HG03135 (cell line): ENCODE results near the gene RRP8.

Source experiments
- ATAC-seq: cut with Tn5 transposase; IDR thresholded peaks from one replicate; pipeline ENCODE4 v1.9.1; 2021; ENCODE audit warnings: mild to moderate bottlenecking, moderate library complexity; ENCODE audit not compliant: unreplicated experiment

Gene RRP8

DNA sequence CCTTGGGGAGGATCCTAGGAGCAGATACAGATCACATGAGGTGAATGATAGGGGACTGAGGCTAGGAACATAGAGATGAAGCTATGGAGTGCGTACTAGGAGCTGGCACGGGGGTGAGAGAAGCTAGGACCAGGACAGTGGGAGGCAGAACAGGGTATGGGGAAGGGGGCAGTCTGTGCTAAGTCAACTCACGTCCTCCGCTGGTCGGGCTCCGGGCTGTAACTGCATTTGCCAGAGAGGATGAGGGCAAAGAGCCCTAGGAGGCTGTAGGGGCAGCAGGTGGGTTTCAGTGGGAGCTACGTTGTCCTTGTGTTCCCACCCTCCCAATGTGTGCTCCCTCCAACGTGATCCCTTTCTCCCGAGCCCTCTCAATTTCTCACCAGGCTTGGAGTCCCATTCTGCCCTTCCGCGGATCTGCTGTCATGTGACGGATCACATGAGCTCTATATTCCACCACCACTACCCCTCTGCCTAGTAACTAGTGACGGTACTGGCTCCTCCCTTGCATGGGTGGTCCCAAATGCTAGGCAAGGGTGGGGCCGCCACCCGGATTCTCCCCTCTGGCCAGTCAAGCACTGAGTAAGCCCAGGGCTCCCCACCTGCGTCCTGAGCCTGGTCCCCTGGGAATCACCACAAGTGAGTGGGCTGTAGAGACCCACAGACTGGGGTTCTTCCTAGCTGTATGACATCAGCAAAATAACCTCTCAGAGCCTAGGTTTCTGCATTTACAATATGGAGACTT, 15.8 kb upstream of the RRP8 start, which contains the start of gene TPP1:
Gene TPP1, minus strand, starts transcription at position 419 of the 742 bp plus-strand sequence. Its CDS starts 22 bp downstream, at position 397.
- peak; percentile 96 for ATAC-seq

DNA sequence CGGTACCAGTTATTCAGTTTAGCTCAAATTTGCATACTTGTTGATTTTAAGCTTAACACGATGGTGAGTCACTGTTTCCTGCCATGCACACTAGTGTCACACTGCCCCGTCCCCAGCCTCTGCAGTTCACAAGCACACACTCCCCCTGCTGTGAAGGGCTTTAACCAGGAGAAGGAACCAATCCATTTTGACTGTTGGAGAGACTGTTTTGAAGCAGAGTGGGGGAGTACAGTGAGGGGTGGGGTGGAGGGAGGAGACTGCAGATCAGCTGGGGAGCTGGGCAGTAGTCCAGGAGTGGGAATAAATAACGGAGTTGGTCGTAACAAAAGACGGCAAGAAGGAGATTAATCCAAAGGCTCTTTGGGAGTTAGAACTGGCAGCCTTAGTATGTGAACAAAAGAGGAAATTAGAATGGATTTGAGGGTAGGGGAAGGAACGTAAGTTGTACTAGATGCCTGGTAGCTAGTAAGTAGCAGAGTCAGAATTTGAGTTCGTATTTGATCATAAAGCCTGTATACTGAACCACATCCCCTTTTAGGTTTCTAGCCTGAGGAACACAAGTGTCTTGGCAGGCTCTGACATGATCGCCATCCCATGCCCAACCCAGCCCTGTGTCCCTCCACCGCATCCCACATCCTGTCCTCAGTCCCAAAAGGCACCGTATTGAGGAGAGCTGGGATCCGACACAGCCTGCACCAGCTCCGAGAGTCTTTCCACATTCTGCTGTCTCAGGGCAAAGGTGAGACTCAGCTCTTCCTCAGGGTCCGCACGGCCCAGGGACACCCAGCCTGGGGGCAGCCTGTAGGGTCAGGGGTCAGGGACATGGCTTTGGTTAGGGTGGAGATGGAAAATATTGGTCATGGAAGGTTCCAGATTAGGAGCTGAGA, 14.9 kb upstream of the RRP8 start:
- peak; percentile 20 for ATAC-seq

GRCh38 chr11:6617315-6617781, 13.9 kb upstream of the RRP8 start:
- no peak for ATAC-seq

GRCh38 chr11:6616596-6617250, 13.3 kb upstream of the RRP8 start:
- no peak for ATAC-seq

- no peak for ATAC-seq
Observed at GRCh38 chr11:6615882-6616585, 12.6 kb upstream of the RRP8 start.

DNA sequence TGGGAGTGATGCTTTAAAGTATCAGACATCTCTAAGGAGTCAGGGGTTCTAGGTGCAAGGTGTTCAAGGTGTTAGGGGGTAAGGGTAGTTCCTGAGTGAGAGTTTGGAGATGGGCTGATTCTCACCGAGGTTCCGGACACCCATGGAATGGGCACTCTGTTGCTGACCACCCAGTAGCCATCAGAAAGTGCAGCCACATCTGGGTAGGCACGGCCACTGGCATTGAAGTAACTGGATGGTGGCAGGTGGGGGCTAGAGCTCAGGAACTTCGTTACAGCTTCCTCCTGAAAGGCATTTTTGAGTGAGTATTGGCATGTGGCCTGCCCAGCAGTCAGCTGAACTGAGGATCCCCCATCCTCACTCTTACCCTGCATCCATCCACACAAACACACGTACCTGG, 11.6 kb upstream of the RRP8 start:
- no peak for ATAC-seq

- ATAC-seq = no peak
Observed at GRCh38 chr11:6614446-6614845, 11.0 kb upstream of the RRP8 start.

DNA sequence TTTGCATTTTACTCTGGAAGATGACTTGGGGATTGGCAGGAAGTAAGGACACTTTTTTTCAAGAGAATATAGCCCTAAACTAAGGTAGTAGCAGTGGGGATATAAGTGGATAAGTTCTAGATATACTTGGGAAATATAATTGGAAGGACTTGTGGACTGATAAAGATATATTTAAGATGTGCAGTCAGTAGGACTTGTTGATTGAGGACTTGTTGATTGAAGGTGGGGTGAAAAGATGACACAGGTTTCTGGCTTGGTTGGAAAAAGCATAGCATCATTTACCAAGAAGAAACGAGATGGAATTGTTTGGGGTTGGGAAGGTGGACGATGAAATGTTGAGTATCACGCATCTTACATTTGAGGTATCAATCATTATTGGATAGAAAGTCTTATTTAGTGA, 10.1 kb upstream of the RRP8 start:
- no peak for ATAC-seq

GRCh38 chr11:6612213-6613041, 9.0 kb upstream of the RRP8 start, which contains the start of gene TAF10:
TSS of gene TAF10 (minus strand) at chr11:6612216. CDS start at chr11:6612189, 27 bp downstream.
- peak; percentile 86 for ATAC-seq

- ATAC-seq = no peak
Observed at GRCh38 chr11:6611963-6612212, 8.5 kb upstream of the RRP8 start.

GRCh38 chr11:6611092-6611962, 7.9 kb upstream of the RRP8 start:
- ATAC-seq = peak; percentile 13

DNA sequence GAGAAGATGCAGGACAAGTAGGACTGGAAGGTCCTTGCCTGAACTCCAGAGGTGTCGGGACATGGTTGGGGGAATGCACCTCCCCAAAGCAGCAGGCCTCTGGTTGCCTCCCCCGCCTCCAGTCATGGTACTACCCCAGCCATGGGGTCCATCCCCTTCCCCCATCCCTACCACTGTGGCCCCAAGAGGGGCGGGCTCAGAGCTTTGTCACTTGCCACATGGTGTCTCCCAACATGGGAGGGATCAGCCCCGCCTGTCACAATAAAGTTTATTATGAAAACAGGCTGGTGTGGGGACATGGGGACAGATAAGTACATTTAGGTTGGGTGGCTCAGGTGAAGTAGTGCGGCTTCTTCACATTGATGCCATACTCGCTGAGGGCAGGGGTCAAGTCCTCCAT, 7.2 kb upstream of the RRP8 start:
- no peak for ATAC-seq

DNA sequence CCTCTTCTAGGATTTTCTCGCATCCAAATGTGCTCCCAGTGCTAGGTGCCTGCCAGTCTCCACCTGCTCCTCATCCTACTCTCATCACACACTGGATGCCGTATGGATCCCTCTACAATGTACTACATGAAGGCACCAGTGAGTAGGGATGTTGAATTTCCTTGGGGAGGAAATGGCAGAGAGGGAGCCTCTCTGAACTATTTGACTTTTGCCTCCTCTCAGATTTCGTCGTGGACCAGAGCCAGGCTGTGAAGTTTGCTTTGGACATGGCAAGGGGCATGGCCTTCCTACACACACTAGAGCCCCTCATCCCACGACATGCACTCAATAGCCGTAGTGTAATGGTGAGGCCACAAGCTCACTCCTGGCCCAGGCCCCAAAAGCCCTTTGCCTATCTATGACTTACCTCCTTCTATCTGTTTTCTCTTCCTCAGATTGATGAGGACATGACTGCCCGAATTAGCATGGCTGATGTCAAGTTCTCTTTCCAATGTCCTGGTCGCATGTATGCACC, 6.1 kb upstream of the RRP8 start:
- no peak for ATAC-seq

GRCh38 chr11:6608726-6609501, 5.5 kb upstream of the RRP8 start:
- ATAC-seq = no peak

GRCh38 chr11:6608011-6608410, 4.6 kb upstream of the RRP8 start:
- no peak for ATAC-seq

GRCh38 chr11:6607190-6607795, 3.9 kb upstream of the RRP8 start:
- ATAC-seq = no peak

DNA sequence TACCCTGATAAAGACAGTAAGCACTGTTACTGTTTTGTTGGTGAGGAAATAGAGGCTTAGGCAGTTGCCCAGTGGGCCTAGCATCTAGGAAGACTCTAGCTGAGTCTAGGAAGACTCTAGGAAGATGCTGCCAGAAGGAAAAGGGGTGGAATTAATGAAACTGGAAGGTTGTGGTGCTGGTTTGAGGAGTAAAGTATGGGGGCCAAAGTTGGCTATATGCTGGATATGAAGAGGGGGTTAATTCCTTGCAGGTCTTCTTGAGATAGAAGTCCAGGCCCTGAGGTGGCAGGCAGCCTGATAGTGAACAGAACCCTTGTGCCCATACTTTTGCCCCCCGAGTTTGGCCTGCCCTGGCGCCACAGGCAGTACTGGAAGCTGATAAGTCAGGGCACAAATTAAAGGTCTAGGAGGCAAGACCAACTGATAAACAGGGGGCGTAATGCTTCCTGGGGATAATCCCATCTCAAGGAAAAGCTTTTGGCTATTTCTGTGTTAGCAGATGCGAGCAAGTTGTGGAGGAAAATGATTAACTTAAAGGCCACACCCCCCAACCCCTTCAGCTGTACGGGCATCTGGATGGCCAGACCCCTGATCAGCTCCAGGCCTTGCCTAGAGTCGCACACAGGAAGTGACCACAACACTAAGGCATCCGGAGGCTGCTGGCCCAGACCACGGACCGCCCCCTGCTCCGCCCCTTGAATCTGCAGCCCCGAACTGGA, 3.2 kb upstream of the RRP8 start:
- peak; percentile 37 for ATAC-seq
